C4-2B (cell line): ENCODE data around the gene TWF2.

Experiments used
- ZFX ChIP-seq: fragments of 450-650 bp; IDR thresholded peaks from 2 replicates; pipeline ENCODE4 v1.6.1; 2017
- TF ChIP-seq, protein P1 (sequence below): fragments of 450-650 bp; conservative IDR thresholded peaks from 2 replicates; pipeline ENCODE4 v1.5.1; 2017; ENCODE audit warnings: mild to moderate bottlenecking

- TF ChIP-seq, protein P1, sequence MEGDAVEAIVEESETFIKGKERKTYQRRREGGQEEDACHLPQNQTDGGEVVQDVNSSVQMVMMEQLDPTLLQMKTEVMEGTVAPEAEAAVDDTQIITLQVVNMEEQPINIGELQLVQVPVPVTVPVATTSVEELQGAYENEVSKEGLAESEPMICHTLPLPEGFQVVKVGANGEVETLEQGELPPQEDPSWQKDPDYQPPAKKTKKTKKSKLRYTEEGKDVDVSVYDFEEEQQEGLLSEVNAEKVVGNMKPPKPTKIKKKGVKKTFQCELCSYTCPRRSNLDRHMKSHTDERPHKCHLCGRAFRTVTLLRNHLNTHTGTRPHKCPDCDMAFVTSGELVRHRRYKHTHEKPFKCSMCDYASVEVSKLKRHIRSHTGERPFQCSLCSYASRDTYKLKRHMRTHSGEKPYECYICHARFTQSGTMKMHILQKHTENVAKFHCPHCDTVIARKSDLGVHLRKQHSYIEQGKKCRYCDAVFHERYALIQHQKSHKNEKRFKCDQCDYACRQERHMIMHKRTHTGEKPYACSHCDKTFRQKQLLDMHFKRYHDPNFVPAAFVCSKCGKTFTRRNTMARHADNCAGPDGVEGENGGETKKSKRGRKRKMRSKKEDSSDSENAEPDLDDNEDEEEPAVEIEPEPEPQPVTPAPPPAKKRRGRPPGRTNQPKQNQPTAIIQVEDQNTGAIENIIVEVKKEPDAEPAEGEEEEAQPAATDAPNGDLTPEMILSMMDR = no peak
- no peak for TF ChIP-seq ZFX
Measured at GRCh38 chr3:52250122-52250521, 11.2 kb upstream of the TWF2 start.
